Activated naive CD4-positive, alpha-beta T cell treated with anti-CD3 and anti-CD28 coated beads, Interleukin-2, amount 50 U/mL, for 24 hours (primary cell): ENCODE data around the gene NMBR.
"Not testable (repeated sequence)": the region's sequence is repeated elsewhere in the genome, so short reads cannot be mapped to it uniquely, and the experiment has no call there.

ENCODE experiments used
- H3K27ac Mint-ChIP-seq: one replicate; pipeline ENCODE4 v1.8.0; 2021; ENCODE audit warnings: mild to moderate bottlenecking, mixed read lengths
- H3K27me3 Mint-ChIP-seq: one replicate; pipeline ENCODE4 v1.8.0; 2021; ENCODE audit warnings: mixed read lengths
- H3K36me3 Mint-ChIP-seq: one replicate; pipeline ENCODE4 v1.8.0; 2021; ENCODE audit warnings: mixed read lengths
- H3K4me1 Mint-ChIP-seq: one replicate; pipeline ENCODE4 v1.8.0; 2021; ENCODE audit warnings: mixed read lengths
- H3K4me3 Mint-ChIP-seq: one replicate; pipeline ENCODE4 v1.8.0; 2021; ENCODE audit warnings: mild to moderate bottlenecking, mixed read lengths
- H3K9me3 Mint-ChIP-seq: one replicate; pipeline ENCODE4 v1.8.0; 2021; ENCODE audit warnings: mixed read lengths

The NMBR gene

GRCh38 chr6:142047934-142048592 is 98.9 kb downstream of the NMBR start:
- Mint-ChIP-seq H3K4me3 (no peak overlapping the region), H3K36me3 (no peaks in the 10 kb centered on the region), H3K27me3 (peaks cover 12% of the 10 kb centered on the region), H3K27ac (no peak overlapping the region), H3K9me3 (peaks cover 20% of the 10 kb centered on the region), H3K4me1 (no peaks in the 10 kb centered on the region)

GRCh38 chr6:142045380-142046278 is 101.3 kb downstream of the NMBR start:
- peaks cover 10% of the 10 kb centered on the region for H3K9me3 Mint-ChIP-seq
- no peak overlapping the region for H3K4me3 Mint-ChIP-seq
- no peak overlapping the region for H3K27ac Mint-ChIP-seq
- no peaks in the 10 kb centered on the region for H3K36me3 Mint-ChIP-seq
- H3K4me1 Mint-ChIP-seq, result no peaks in the 10 kb centered on the region
- peaks cover 13% of the 10 kb centered on the region for H3K27me3 Mint-ChIP-seq

- Mint-ChIP-seq H3K9me3 (no peaks in the 10 kb centered on the region), H3K4me3 (no peak overlapping the region), H3K4me1 (no peaks in the 10 kb centered on the region), H3K27ac (no peak overlapping the region), H3K27me3 (peaks cover 11% of the 10 kb centered on the region), H3K36me3 (no peaks in the 10 kb centered on the region)
Measured at GRCh38 chr6:142035890-142036289, 111.0 kb downstream of the NMBR start.

- H3K9me3 Mint-ChIP-seq, result peaks cover 10% of the 10 kb centered on the region
- H3K36me3 Mint-ChIP-seq, result no peaks in the 10 kb centered on the region
- peaks cover 7% of the 10 kb centered on the region for H3K27me3 Mint-ChIP-seq
- H3K4me3 Mint-ChIP-seq, result no peak overlapping the region
- H3K4me1 Mint-ChIP-seq, result no peaks in the 10 kb centered on the region
- no peak overlapping the region for H3K27ac Mint-ChIP-seq
Measured at GRCh38 chr6:142031035-142031434, 115.9 kb downstream of the NMBR start.

- H3K27ac Mint-ChIP-seq, result no peak overlapping the region
- peaks cover 10% of the 10 kb centered on the region for H3K9me3 Mint-ChIP-seq
- H3K36me3 Mint-ChIP-seq, result no peaks in the 10 kb centered on the region
- H3K27me3 Mint-ChIP-seq, result peaks cover 9% of the 10 kb centered on the region
- H3K4me1 Mint-ChIP-seq, result no peaks in the 10 kb centered on the region
- peak overlapping the region; percentile 38 for H3K4me3 Mint-ChIP-seq
Measured at GRCh38 chr6:142030115-142030619, 116.8 kb downstream of the NMBR start.

GRCh38 chr6:142028527-142028926 is 118.4 kb downstream of the NMBR start:
- Mint-ChIP-seq H3K4me1 (no peaks in the 10 kb centered on the region), H3K9me3 (peaks cover 10% of the 10 kb centered on the region), H3K4me3 (no peak overlapping the region), H3K27ac (no peak overlapping the region), H3K27me3 (peaks cover 9% of the 10 kb centered on the region), H3K36me3 (no peaks in the 10 kb centered on the region)

- not testable (repeated sequence) for H3K27ac Mint-ChIP-seq, H3K27me3 Mint-ChIP-seq, H3K4me3 Mint-ChIP-seq, H3K4me1 Mint-ChIP-seq, H3K9me3 Mint-ChIP-seq, H3K36me3 Mint-ChIP-seq
Measured at GRCh38 chr6:142027804-142028203, 119.1 kb downstream of the NMBR start.

GRCh38 chr6:142027074-142027473 is 119.8 kb downstream of the NMBR start:
- Mint-ChIP-seq H3K27ac (no peak overlapping the region), H3K36me3 (no peaks in the 10 kb centered on the region), H3K9me3 (peaks cover 10% of the 10 kb centered on the region), H3K27me3 (peaks cover 9% of the 10 kb centered on the region), H3K4me1 (no peaks in the 10 kb centered on the region), H3K4me3 (no peak overlapping the region)

GRCh38 chr6:142026471-142026870 is 120.5 kb downstream of the NMBR start:
- Mint-ChIP-seq H3K27me3 (peaks cover 8% of the 10 kb centered on the region), H3K27ac (no peak overlapping the region), H3K9me3 (peaks cover 10% of the 10 kb centered on the region)

More at GRCh38 chr6:142026471-142026870, 120.5 kb downstream of the NMBR start:
- no peaks in the 10 kb centered on the region for H3K36me3 Mint-ChIP-seq
- H3K4me3 Mint-ChIP-seq, result no peak overlapping the region
- H3K4me1 Mint-ChIP-seq, result no peaks in the 10 kb centered on the region
